Endothelial cell of umbilical vein (primary cell): ENCODE data around the gene FALEC. TPM values are rescaled to one million over a fixed set of nuclear protein-coding genes. Genes with fewer than 3 reads are reported as not detected.

Experiments used
- BruUV-seq: library from RNA; stranded (reverse); fragments of 400-500 nt; replicated peaks from 2 replicates; lab custom pipeline; 2021; lab: Mats Ljungman, UMichigan
- CTCF ChIA-PET: fragments of 300-600, 350-600 bp; sonication (Branson Sonifier 250); formaldehyde crosslinking; loops from one replicate; lab custom pipeline; 2021; ENCODE audit warnings: antibody characterized with exemption, inconsistent platforms; lab: Charles Lee
- POLR2A ChIA-PET: fragments of 300-600, 350-600 bp; sonication (Branson Sonifier 250); formaldehyde crosslinking; loops from one replicate; lab custom pipeline; 2021; ENCODE audit warnings: antibody characterized with exemption, inconsistent platforms; lab: Charles Lee
- DNase-seq: peaks from one replicate; pipeline ENCODE4 v3.0.0-alpha.2; 2011; ENCODE audit warnings: low read depth, low spot score
- FAIRE-seq: peaks from 2 replicates; lab custom pipeline; 2011; peaks lifted over from hg19 to GRCh38; lab: Jason Lieb, UNC
- H2AFZ ChIP-seq: 2 replicates; pipeline ENCODE4 v1.6.0; 2012; ENCODE audit warnings: low read depth, low read length, control low read depth, inconsistent platforms
- H3K27ac ChIP-seq: 2 replicates; pipeline ENCODE4 v1.5.1; 2011; ENCODE audit warnings: low read depth, mild to moderate bottlenecking, control low read depth, low read length, moderate library complexity; ENCODE audit not compliant: insufficient read depth
- H3K27me3 ChIP-seq, 2 experiments: 2 replicates each; pipeline versions ENCODE4 v1.6.0 to v1.6.1; 2011; ENCODE audit warnings: low read length in 2 of 2, mixed read lengths in 1 of 2; ENCODE audit not compliant: control insufficient read depth in 2 of 2, insufficient read depth in 2 of 2
- H3K36me3 ChIP-seq, 2 experiments: 2 replicates in 1 of 2; 3 replicates in 1 of 2; pipeline ENCODE4 v1.5.1; 2011; ENCODE audit warnings: low read length in 2 of 2, mild to moderate bottlenecking in 1 of 2, moderate library complexity in 1 of 2; ENCODE audit not compliant: control insufficient read depth in 2 of 2, insufficient read depth in 2 of 2; ENCODE audit errors: extremely low read depth in 1 of 2
- H3K4me1 ChIP-seq: 3 replicates; pipeline ENCODE4 v1.5.1; 2011; ENCODE audit warnings: mild to moderate bottlenecking, low read length; ENCODE audit not compliant: control insufficient read depth, insufficient read depth; ENCODE audit errors: extremely low read depth
- H3K4me2 ChIP-seq: 2 replicates; pipeline ENCODE4 v1.6.1; 2011; ENCODE audit warnings: low read length, control low read depth, mixed read lengths; ENCODE audit not compliant: insufficient read depth
- H3K4me3 ChIP-seq, 3 experiments: fragments of 200-600 bp in 1 of 3; sonication (generic), shearing (Covaris generic) in 1 of 3; replicated peaks in 1 of 3; 2 replicates each; pipeline ENCODE4 v1.5.1; 2011 to 2016; ENCODE audit warnings: control low read depth in 3 of 3, low read length in 3 of 3, mild to moderate bottlenecking in 2 of 3, inconsistent platforms in 1 of 3, low read depth in 1 of 3, moderate library complexity in 1 of 3; ENCODE audit not compliant: insufficient read depth in 1 of 3
- H3K79me2 ChIP-seq: 2 replicates; pipeline ENCODE4 v1.6.0; 2012; ENCODE audit warnings: low read length, inconsistent platforms; ENCODE audit not compliant: control insufficient read depth, insufficient read depth
- H3K9ac ChIP-seq: replicated peaks from 2 replicates; pipeline ENCODE3; 2011; ENCODE audit warnings: low read length, control low read depth; ENCODE audit not compliant: insufficient read depth; ENCODE audit errors: extremely low read depth
- H3K9me1 ChIP-seq: replicated peaks from 3 replicates; pipeline ENCODE4 v1.6.0; 2011; ENCODE audit warnings: mild to moderate bottlenecking, low read length; ENCODE audit not compliant: control insufficient read depth, insufficient read depth; ENCODE audit errors: extremely low read depth
- H3K9me3 ChIP-seq: replicated peaks from 2 replicates; pipeline ENCODE4 v1.5.1; 2012; ENCODE audit warnings: low read length, inconsistent platforms; ENCODE audit not compliant: control insufficient read depth, insufficient read depth
- H4K20me1 ChIP-seq: replicated peaks from 2 replicates; pipeline ENCODE3; 2011; ENCODE audit warnings: mild to moderate bottlenecking, low read length; ENCODE audit not compliant: control insufficient read depth, insufficient read depth; ENCODE audit errors: extremely low read depth
- EZH2 ChIP-seq: IDR thresholded peaks from 2 replicates; pipeline ENCODE4 v1.6.1; 2012; ENCODE audit warnings: borderline replicate concordance, low read depth, mild to moderate bottlenecking, moderate library complexity, low read length, inconsistent platforms; ENCODE audit not compliant: severe bottlenecking
- FOS ChIP-seq: IDR thresholded peaks from 2 replicates; pipeline ENCODE4 v1.6.1; 2011; ENCODE audit warnings: mild to moderate bottlenecking, low read length, moderate library complexity, borderline replicate concordance; ENCODE audit not compliant: insufficient read depth
- GATA2 ChIP-seq: IDR thresholded peaks from 2 replicates; pipeline ENCODE4 v1.7.0; 2011; ENCODE audit warnings: low read depth, mild to moderate bottlenecking, moderate library complexity, mixed read lengths, low read length; ENCODE audit not compliant: insufficient read length, insufficient read depth
- JUN ChIP-seq: IDR thresholded peaks from 2 replicates; pipeline ENCODE4 v1.6.1; 2011; ENCODE audit warnings: borderline replicate concordance, low read depth; ENCODE audit not compliant: insufficient read length, insufficient read depth
- MYC ChIP-seq: IDR thresholded peaks from one replicate; pipeline ENCODE4 v1.6.1; 2011; ENCODE audit warnings: mild to moderate bottlenecking, low read depth, low read length
- POLR2A ChIP-seq: IDR thresholded peaks from 2 replicates; pipeline ENCODE4 v1.6.1; 2012; ENCODE audit warnings: low read depth, mild to moderate bottlenecking, control low read depth, low read length
- POLR2AphosphoS5 ChIP-seq: IDR thresholded peaks from 2 replicates; pipeline ENCODE4 v1.6.1; 2012; ENCODE audit warnings: low read depth, mild to moderate bottlenecking, control low read depth, low read length, moderate library complexity; ENCODE audit not compliant: insufficient read depth
- dilution Hi-C: fragments of 300-500 bp; cut with MboI; formaldehyde crosslinking; loops from one replicate; pipeline ENCODE4 v1.15.0; 2019; ENCODE audit warnings: low sequenced_read_pairs; ENCODE audit not compliant: extremely low pct_ligation_motif_present
- intact Hi-C: fragments of 100-400 bp; cut with micrococcal nuclease; formaldehyde crosslinking; loops from one replicate; pipeline ENCODE4 v1.10.0; 2022
- polyA plus RNA-seq, 4 experiments: library from polyadenylated mRNA; depleted of rRNA in 3 of 4; stranded (reverse) in 3 of 4; unstranded in 1 of 4; fragments of >200 nt; gene quantifications; 2 replicates each; pipeline versions ENCODE4 v1.2.1 to v1.2.3, GENCODE V29; 2011 to 2012; ENCODE audit warnings: missing spikeins in 1 of 4
- total RNA-seq: library from RNA; stranded (reverse); gene quantifications from 2 replicates; pipeline ENCODE4 v1.2.3, GENCODE V29; 2021
- TF ChIP-seq, protein P1 (sequence below): IDR thresholded peaks from 2 replicates; pipeline ENCODE4 v1.6.1; 2011; ENCODE audit not compliant: insufficient read depth, insufficient read length
- TF ChIP-seq, protein P2 (sequence below), 2 donors: IDR thresholded peaks; 1 replicate in 1 of 2; 2 replicates in 1 of 2; pipeline ENCODE4 v1.5.1; 2011; ENCODE audit warnings: low read length in 2 of 2, mild to moderate bottlenecking in 2 of 2, moderate library complexity in 2 of 2, control low read depth in 1 of 2, inconsistent platforms in 1 of 2, low read depth in 1 of 2; ENCODE audit not compliant: insufficient read depth in 1 of 2; ENCODE audit errors: extremely low read depth in 1 of 2

FALEC gene
- total and polyA plus RNA-seq, 2 donors (not counting 3 experiments of a cell fraction or from before 2014, with no cell fraction given) = not detected

DNA sequence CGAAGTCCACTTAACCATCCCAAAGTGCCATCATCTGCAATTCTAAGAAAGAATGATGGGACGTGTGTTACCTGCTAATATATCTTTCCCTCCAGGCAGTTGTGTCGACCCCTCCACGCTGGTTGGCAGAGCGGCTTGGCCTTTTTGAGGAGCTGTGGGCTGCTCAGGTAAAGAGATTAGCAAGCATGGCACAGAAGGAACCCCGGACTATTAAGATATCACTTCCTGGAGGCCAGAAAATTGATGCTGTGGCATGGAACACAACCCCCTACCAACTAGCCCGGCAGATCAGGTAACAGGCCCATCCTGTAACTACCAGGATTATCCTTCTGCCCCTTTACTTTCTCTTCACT is 27.8 kb upstream of the FALEC start:
- peak overlapping the region; percentile 26 for H3K27ac ChIP-seq
- intact Hi-C loops = loop anchor here (1.0 to 2.0 kb wide), 4 partner anchors 21 to 71 kb away; partner anchors contain the start of genes ECM1 and FALEC
- FAIRE-seq (peak; percentile 66), DNase-seq (no peak)
- no peaks in the 10 kb centered on the region for H3K27me3 ChIP-seq
- no peaks in the 10 kb centered on the region for H3K9me3 ChIP-seq
- dilution Hi-C loops = no loop called here
- H3K9me1 ChIP-seq = no peaks in the 10 kb centered on the region
- H3K79me2 ChIP-seq = no peaks in the 10 kb centered on the region
- H3K4me1 ChIP-seq = peaks cover 7% of the 10 kb centered on the region
- no peaks in the 10 kb centered on the region for H4K20me1 ChIP-seq
- CTCF ChIA-PET = interaction anchor here (1.1 to 1.2 kb wide), 2 partner anchors 28 to 45 kb away, joined by 3 to 8 read pairs; partner anchors contain the start of gene FALEC
- peak overlapping the region; percentile 75 for H3K9ac ChIP-seq
- POLR2A ChIA-PET = interaction anchor here (0.6 kb wide), 1 partner anchor 183 kb away, joined by 8 read pairs; no protein-coding TSS in a partner anchor
- H2AFZ ChIP-seq = peak overlapping the region; percentile 17
- H3K4me3 ChIP-seq = peak overlapping the region; percentile 53 to 81 (median 65)
- peak overlapping the region; percentile 87 for H3K4me2 ChIP-seq
- TF ChIP-seq POLR2AphosphoS5 = no peak
- TF ChIP-seq, protein P1, sequence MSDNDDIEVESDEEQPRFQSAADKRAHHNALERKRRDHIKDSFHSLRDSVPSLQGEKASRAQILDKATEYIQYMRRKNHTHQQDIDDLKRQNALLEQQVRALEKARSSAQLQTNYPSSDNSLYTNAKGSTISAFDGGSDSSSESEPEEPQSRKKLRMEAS = no peak
- no TSS peak for BruUV-seq
- H3K36me3 ChIP-seq = peaks cover 3 to 7% of the 10 kb centered on the region in 2 experiments

DNA sequence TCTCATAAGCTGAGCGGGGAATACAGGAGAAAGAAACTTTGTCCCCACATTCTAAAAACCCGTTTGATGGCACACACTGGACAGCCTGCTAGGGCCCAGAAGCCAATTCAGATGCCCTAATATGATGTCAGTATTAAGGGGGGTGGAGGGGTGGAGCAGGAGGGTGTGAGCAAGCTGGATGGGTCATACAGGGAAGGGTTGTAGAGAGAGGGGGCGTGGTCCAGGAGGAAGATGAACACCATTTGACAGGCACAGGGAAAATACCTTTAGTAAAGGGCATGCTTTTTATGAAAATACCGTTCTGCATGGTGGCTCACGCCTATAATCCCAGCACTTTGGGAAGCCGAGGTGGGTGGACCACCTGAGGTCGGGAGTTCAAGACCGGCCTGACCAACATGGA is 22.4 kb upstream of the FALEC start:
- TF ChIP-seq MYC = no peak
- TF ChIP-seq, protein P2, sequence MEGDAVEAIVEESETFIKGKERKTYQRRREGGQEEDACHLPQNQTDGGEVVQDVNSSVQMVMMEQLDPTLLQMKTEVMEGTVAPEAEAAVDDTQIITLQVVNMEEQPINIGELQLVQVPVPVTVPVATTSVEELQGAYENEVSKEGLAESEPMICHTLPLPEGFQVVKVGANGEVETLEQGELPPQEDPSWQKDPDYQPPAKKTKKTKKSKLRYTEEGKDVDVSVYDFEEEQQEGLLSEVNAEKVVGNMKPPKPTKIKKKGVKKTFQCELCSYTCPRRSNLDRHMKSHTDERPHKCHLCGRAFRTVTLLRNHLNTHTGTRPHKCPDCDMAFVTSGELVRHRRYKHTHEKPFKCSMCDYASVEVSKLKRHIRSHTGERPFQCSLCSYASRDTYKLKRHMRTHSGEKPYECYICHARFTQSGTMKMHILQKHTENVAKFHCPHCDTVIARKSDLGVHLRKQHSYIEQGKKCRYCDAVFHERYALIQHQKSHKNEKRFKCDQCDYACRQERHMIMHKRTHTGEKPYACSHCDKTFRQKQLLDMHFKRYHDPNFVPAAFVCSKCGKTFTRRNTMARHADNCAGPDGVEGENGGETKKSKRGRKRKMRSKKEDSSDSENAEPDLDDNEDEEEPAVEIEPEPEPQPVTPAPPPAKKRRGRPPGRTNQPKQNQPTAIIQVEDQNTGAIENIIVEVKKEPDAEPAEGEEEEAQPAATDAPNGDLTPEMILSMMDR (IDR thresholded peaks at IDR 0.05; ENCODE audit: extremely low read depth in 1 of 2, insufficient read depth in 1 of 2, low read depth in 1 of 2, low read length in 2 of 2) = no peak
- no peak for TF ChIP-seq FOS
- TF ChIP-seq JUN = no peak
- TF ChIP-seq, protein P1 = no peak
- TF ChIP-seq POLR2AphosphoS5 = no peak
- TF ChIP-seq POLR2A = no peak
- no peak for TF ChIP-seq GATA2
- TF ChIP-seq EZH2 = no peak
- DNase-seq (no peak), FAIRE-seq (no peak)
- POLR2A ChIA-PET = no interaction called here
- no peaks in the 10 kb centered on the region for H3K27me3 ChIP-seq
- no peak overlapping the region for H2AFZ ChIP-seq
- CTCF ChIA-PET = no interaction called here
- BruUV-seq = no TSS peak
- H3K4me3 ChIP-seq = no peak overlapping the region
- no peak overlapping the region for H3K4me2 ChIP-seq
- intact Hi-C loops = no loop called here
- no peaks in the 10 kb centered on the region for H3K9me1 ChIP-seq
- no peak overlapping the region for H3K9ac ChIP-seq
- H4K20me1 ChIP-seq = no peaks in the 10 kb centered on the region
- no peaks in the 10 kb centered on the region for H3K9me3 ChIP-seq
- H3K79me2 ChIP-seq = no peaks in the 10 kb centered on the region
- no peak overlapping the region for H3K27ac ChIP-seq
- H3K36me3 ChIP-seq = peaks cover 3 to 8% of the 10 kb centered on the region in 2 experiments
- H3K4me1 ChIP-seq = peaks cover 1% of the 10 kb centered on the region
- dilution Hi-C loops = no loop called here
